Small intestine (tissue), 7 donors: Measurements from ENCODE around the gene COL26A1. TPM values are rescaled to one million over a fixed set of nuclear protein-coding genes. Genes with fewer than 3 reads are reported as not detected.

ENCODE experiments used
- DNase-seq, 2 donors: peaks; one replicate each; pipeline versions ENCODE4 v3.0.0 to v3.0.0-alpha.2; 2013
- FAIRE-seq: peaks from 2 replicates; lab custom pipeline; 2012; peaks lifted over from hg19 to GRCh38; lab: Jason Lieb, UNC
- H3K27ac ChIP-seq, 3 donors: one replicate each; pipeline ENCODE4 v1.5.1; 2013; ENCODE audit warnings: low read length in 2 of 3, mild to moderate bottlenecking in 2 of 3, control low read depth in 1 of 3, inconsistent platforms in 1 of 3, low read depth in 1 of 3, moderate library complexity in 1 of 3
- H3K27me3 ChIP-seq, 3 donors: one replicate each; pipeline ENCODE4 v1.6.1; 2013; ENCODE audit warnings: low read length in 3 of 3, inconsistent platforms in 1 of 3; ENCODE audit not compliant: control insufficient read depth in 3 of 3, insufficient read depth in 3 of 3
- H3K36me3 ChIP-seq, 3 donors: one replicate each; pipeline ENCODE4 v1.6.1; 2013; ENCODE audit warnings: low read length in 3 of 3, inconsistent platforms in 1 of 3, low read depth in 1 of 3, mild to moderate bottlenecking in 1 of 3, moderate library complexity in 1 of 3; ENCODE audit not compliant: control insufficient read depth in 3 of 3, insufficient read depth in 2 of 3
- H3K4me1 ChIP-seq, 3 donors: one replicate each; pipeline ENCODE4 v1.6.1; 2013; ENCODE audit warnings: low read length in 2 of 3, inconsistent platforms in 1 of 3, low read depth in 1 of 3, mild to moderate bottlenecking in 1 of 3, moderate library complexity in 1 of 3; ENCODE audit not compliant: control insufficient read depth in 3 of 3, insufficient read depth in 2 of 3
- H3K4me3 ChIP-seq, 3 donors: one replicate each; pipeline ENCODE4 v1.5.1; 2013; ENCODE audit warnings: low read length in 3 of 3, control low read depth in 1 of 3, inconsistent platforms in 1 of 3, low read depth in 1 of 3, mild to moderate bottlenecking in 1 of 3, moderate library complexity in 1 of 3
- H3K9me3 ChIP-seq, 2 donors: one replicate each; pipeline ENCODE4 v1.6.1; 2013; ENCODE audit warnings: low read depth in 1 of 2, low read length in 1 of 2; ENCODE audit not compliant: control insufficient read depth in 2 of 2, insufficient read depth in 1 of 2
- WGBS, 3 donors: extraction: QIAGEN DNeasy Blood & Tissue Kit; methylation state at CpG; one replicate each; pipeline ENCODE4 v1.1.7; 2013; 5-methylcytosine and 5-hydroxymethylcytosine counted together
- polyA plus RNA-seq, 4 donors: library from polyadenylated mRNA; stranded (reverse) in 3 of 4; unstranded in 1 of 4; fragments of 200-250 nt in 3 of 4; fragments of 120-200 nt in 1 of 4; gene quantifications; one replicate each; pipeline versions ENCODE4 v1.2.1 to v1.2.3, GENCODE V29; 2013
- donor health status: healthy with polysubstance abuse.
- donor health status: control.
- donor health status: control.
- donor health status: Bipolar disorder and iron deficiency.
- donor health status: healthy.

Gene COL26A1
- polyA plus RNA-seq, 4 donors, result 0.10 to 0.12 TPM; not detected in 2

- no peak overlapping the region for H3K4me3 ChIP-seq
- H3K27me3 ChIP-seq, result no peaks in the 10 kb centered on the region
- WGBS, 3 donors, result 55 to 63% (median 62%) methylated on average over 13 of the region's 13 CpGs
- no peak for DNase-seq
- no peaks in the 10 kb centered on the region for H3K4me1 ChIP-seq
- H3K9me3 ChIP-seq, result peaks cover 0 to 5% of the 10 kb centered on the region in 2 donors
- no peaks in the 10 kb centered on the region for H3K36me3 ChIP-seq
- FAIRE-seq, result no peak
- no peak overlapping the region for H3K27ac ChIP-seq
Measured at GRCh38 chr7:101527844-101528667, 165.4 kb downstream of the COL26A1 start.

- no peak overlapping the region for H3K27ac ChIP-seq
- H3K4me1 ChIP-seq, result no peaks in the 10 kb centered on the region
- DNase-seq, result no peak
- peaks cover 0 to 5% of the 10 kb centered on the region in 2 donors for H3K9me3 ChIP-seq
- FAIRE-seq, result no peak
- no peak overlapping the region for H3K4me3 ChIP-seq
- no peaks in the 10 kb centered on the region for H3K36me3 ChIP-seq
- WGBS, 3 donors, result 70 to 86% (median 75%) methylated on average over 4 of the region's 4 CpGs
- H3K27me3 ChIP-seq, result no peaks in the 10 kb centered on the region
Measured at GRCh38 chr7:101529560-101529959, 166.9 kb downstream of the COL26A1 start.

- no peaks in the 10 kb centered on the region for H3K4me1 ChIP-seq
- peaks cover 0 to 6% of the 10 kb centered on the region in 2 donors for H3K9me3 ChIP-seq
- FAIRE-seq (no peak), DNase-seq (no peak)
- no peaks in the 10 kb centered on the region for H3K36me3 ChIP-seq
- no peak overlapping the region for H3K4me3 ChIP-seq
- WGBS, 3 donors, result 61 to 71% (median 67%) methylated on average over 16 of the region's 16 CpGs
- H3K27ac ChIP-seq, result no peak overlapping the region
- no peaks in the 10 kb centered on the region for H3K27me3 ChIP-seq
Measured at GRCh38 chr7:101531726-101532357, 169.2 kb downstream of the COL26A1 start.

- no peak for DNase-seq
- 83 to 91% (median 90%) methylated on average over 4 of the region's 4 CpGs for WGBS, 3 donors
- Histone ChIP-seq H3K4me1 (no peaks in the 10 kb centered on the region), H3K9me3 (peaks cover 0 to 6% of the 10 kb centered on the region in 2 donors), H3K27ac (no peak overlapping the region), H3K36me3 (no peaks in the 10 kb centered on the region), H3K27me3 (no peaks in the 10 kb centered on the region), H3K4me3 (no peak overlapping the region)
- no peak for FAIRE-seq
Measured at GRCh38 chr7:101532400-101533102, 169.9 kb downstream of the COL26A1 start.

GRCh38 chr7:101533103-101533465, 170.4 kb downstream of the COL26A1 start:
- no peak overlapping the region for H3K4me3 ChIP-seq
- DNase-seq, result no peak
- 81 to 88% (median 86%) methylated on average over 7 of the region's 7 CpGs for WGBS, 3 donors
- H3K9me3 ChIP-seq, result peaks cover 0 to 6% of the 10 kb centered on the region in 2 donors
- no peak overlapping the region for H3K27ac ChIP-seq
- no peaks in the 10 kb centered on the region for H3K4me1 ChIP-seq
- H3K36me3 ChIP-seq, result no peaks in the 10 kb centered on the region
- H3K27me3 ChIP-seq, result no peaks in the 10 kb centered on the region
- FAIRE-seq, result no peak

- Histone ChIP-seq H3K27ac (no peak overlapping the region), H3K36me3 (no peaks in the 10 kb centered on the region), H3K27me3 (no peaks in the 10 kb centered on the region), H3K4me3 (no peak overlapping the region), H3K4me1 (no peaks in the 10 kb centered on the region), H3K9me3 (peaks cover 0 to 6% of the 10 kb centered on the region in 2 donors)
- no peak for DNase-seq
- no peak for FAIRE-seq
- 65 to 74% (median 66%) methylated on average over 8 of the region's 8 CpGs for WGBS, 3 donors
Measured at GRCh38 chr7:101534015-101534803, 171.5 kb downstream of the COL26A1 start.

- DNase-seq (no peak), FAIRE-seq (no peak)
- 73 to 84% (median 76%) methylated on average over 11 of the region's 11 CpGs for WGBS, 3 donors
- H3K4me1 ChIP-seq, result no peaks in the 10 kb centered on the region
- no peak overlapping the region for H3K4me3 ChIP-seq
- no peak overlapping the region for H3K27ac ChIP-seq
- H3K9me3 ChIP-seq, result peaks cover 0 to 5% of the 10 kb centered on the region in 2 donors
- no peaks in the 10 kb centered on the region for H3K36me3 ChIP-seq
- no peaks in the 10 kb centered on the region for H3K27me3 ChIP-seq
Measured at GRCh38 chr7:101534873-101535272, 172.2 kb downstream of the COL26A1 start.

- Histone ChIP-seq H3K36me3 (no peaks in the 10 kb centered on the region), H3K9me3 (peaks cover 0 to 5% of the 10 kb centered on the region in 2 donors), H3K4me1 (no peaks in the 10 kb centered on the region), H3K27ac (no peak overlapping the region), H3K27me3 (no peaks in the 10 kb centered on the region), H3K4me3 (no peak overlapping the region)
- DNase-seq, result no peak
- WGBS, 3 donors, result 37 to 46% (median 45%) methylated on average over 7 of the region's 7 CpGs
- no peak for FAIRE-seq
Measured at GRCh38 chr7:101535351-101535751, 172.7 kb downstream of the COL26A1 start.
